Measurements from ENCODE around the gene RNH1. TPM values are rescaled to one million over a fixed set of nuclear protein-coding genes. Genes with fewer than 3 reads are reported as not detected.

The RNH1 gene
- total RNA-seq, 1 experiment from 2014 or later = 345 TPM

- Histone ChIP-seq H3K4me3 (ENCODE audit: low read depth in 2 of 2, low read length in 2 of 2) (no peak overlapping the region), H3K27ac (ENCODE audit: low read length) (no peak overlapping the region), H3K9me3 (ENCODE audit: control insufficient read depth, insufficient read depth, low read depth, low read length) (no peaks in the 10 kb centered on the region), H3K4me1 (ENCODE audit: control insufficient read depth, insufficient read depth, low read length) (peaks cover 18% of the 10 kb centered on the region), H3K27me3 (ENCODE audit: control insufficient read depth, insufficient read depth, low read length) (no peaks in the 10 kb centered on the region), H3K36me3 (ENCODE audit: control insufficient read depth, insufficient read depth, low read length) (no peaks in the 10 kb centered on the region)
- ChIA-PET CTCF (interaction anchor here (0.6 to 0.9 kb wide), 2 partner anchors 20 to 31 kb away, joined by 3 to 5 read pairs; no protein-coding TSS in a partner anchor), POLR2A (no interaction called here)
- DNase-seq (ENCODE audit: low read depth, low spot score) (no peak), ATAC-seq (no peak)
- TF ChIP-seq CTCF (IDR thresholded peaks at IDR 0.05) = no peak
- TF ChIP-seq SIN3A (IDR thresholded peaks at IDR 0.05; ENCODE audit: borderline replicate concordance, insufficient read depth, low read depth, low read length) = no peak
- TF ChIP-seq POLR2AphosphoS5 (IDR thresholded peaks at IDR 0.05; ENCODE audit: low read depth, low read length) = no peak
- no peak for TF ChIP-seq TCF7L2 (IDR thresholded peaks at IDR 0.05; ENCODE audit: low read depth, low read length)
- TF ChIP-seq, protein P1, sequence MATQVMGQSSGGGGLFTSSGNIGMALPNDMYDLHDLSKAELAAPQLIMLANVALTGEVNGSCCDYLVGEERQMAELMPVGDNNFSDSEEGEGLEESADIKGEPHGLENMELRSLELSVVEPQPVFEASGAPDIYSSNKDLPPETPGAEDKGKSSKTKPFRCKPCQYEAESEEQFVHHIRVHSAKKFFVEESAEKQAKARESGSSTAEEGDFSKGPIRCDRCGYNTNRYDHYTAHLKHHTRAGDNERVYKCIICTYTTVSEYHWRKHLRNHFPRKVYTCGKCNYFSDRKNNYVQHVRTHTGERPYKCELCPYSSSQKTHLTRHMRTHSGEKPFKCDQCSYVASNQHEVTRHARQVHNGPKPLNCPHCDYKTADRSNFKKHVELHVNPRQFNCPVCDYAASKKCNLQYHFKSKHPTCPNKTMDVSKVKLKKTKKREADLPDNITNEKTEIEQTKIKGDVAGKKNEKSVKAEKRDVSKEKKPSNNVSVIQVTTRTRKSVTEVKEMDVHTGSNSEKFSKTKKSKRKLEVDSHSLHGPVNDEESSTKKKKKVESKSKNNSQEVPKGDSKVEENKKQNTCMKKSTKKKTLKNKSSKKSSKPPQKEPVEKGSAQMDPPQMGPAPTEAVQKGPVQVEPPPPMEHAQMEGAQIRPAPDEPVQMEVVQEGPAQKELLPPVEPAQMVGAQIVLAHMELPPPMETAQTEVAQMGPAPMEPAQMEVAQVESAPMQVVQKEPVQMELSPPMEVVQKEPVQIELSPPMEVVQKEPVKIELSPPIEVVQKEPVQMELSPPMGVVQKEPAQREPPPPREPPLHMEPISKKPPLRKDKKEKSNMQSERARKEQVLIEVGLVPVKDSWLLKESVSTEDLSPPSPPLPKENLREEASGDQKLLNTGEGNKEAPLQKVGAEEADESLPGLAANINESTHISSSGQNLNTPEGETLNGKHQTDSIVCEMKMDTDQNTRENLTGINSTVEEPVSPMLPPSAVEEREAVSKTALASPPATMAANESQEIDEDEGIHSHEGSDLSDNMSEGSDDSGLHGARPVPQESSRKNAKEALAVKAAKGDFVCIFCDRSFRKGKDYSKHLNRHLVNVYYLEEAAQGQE (IDR thresholded peaks at IDR 0.05; ENCODE audit: insufficient read depth in 1 of 2, low read depth in 2 of 2, low read length in 1 of 2) = no peak
- in situ Hi-C loops (cut with HindIII; ENCODE audit: low pct_unique_long_range_greater_than_20kb, low sequenced_read_pairs) (no loop called here), intact Hi-C loops (cut with micrococcal nuclease; ENCODE audit: unreplicated experiment) (no loop called here)
- BruUV-seq (replicated peaks) = no TSS peak
These were observed 33.6 kb downstream of the RNH1 start for GRCh38 chr11:473415-473814.

DNA sequence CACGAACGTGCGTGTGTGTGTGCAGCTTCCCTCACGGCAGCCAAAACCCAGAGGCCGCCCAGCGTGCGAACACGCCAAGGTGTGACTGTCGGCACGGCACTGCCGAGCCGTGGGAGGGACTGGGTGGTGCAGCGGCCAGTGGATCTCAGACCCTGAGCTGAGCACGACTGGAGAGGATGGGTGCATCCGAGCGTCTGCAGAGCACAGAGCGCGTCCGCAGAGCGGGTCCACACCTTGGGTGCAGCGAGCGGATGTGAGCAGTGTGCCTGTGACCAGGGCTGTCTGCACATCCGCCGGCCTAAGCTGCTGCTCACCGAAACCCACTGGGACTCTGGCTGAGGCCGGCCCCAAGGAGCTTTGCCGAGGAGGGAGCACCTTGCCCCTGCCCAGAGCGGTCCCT lies 34.2 kb downstream of the RNH1 start:
- TF ChIP-seq TCF7L2 (IDR thresholded peaks at IDR 0.05; ENCODE audit: low read depth, low read length) (no peak), SIN3A (IDR thresholded peaks at IDR 0.05; ENCODE audit: borderline replicate concordance, insufficient read depth, low read depth, low read length) (no peak), POLR2AphosphoS5 (IDR thresholded peaks at IDR 0.05; ENCODE audit: low read depth, low read length) (no peak), CTCF (IDR thresholded peaks at IDR 0.05) (no peak)
- TF ChIP-seq, protein P1 (IDR thresholded peaks at IDR 0.05; ENCODE audit: insufficient read depth in 1 of 2, low read depth in 2 of 2, low read length in 1 of 2) = no peak
- Histone ChIP-seq H3K36me3 (ENCODE audit: control insufficient read depth, insufficient read depth, low read length) (no peaks in the 10 kb centered on the region), H3K27me3 (ENCODE audit: control insufficient read depth, insufficient read depth, low read length) (no peaks in the 10 kb centered on the region), H3K4me3 (ENCODE audit: low read depth in 2 of 2, low read length in 2 of 2) (no peak overlapping the region), H3K4me1 (ENCODE audit: control insufficient read depth, insufficient read depth, low read length) (peaks cover 24% of the 10 kb centered on the region), H3K27ac (ENCODE audit: low read length) (no peak overlapping the region), H3K9me3 (ENCODE audit: control insufficient read depth, insufficient read depth, low read depth, low read length) (no peaks in the 10 kb centered on the region)
- no TSS peak for BruUV-seq (replicated peaks)
- no peak for DNase-seq (ENCODE audit: low read depth, low spot score)
- in situ Hi-C loops (cut with HindIII; ENCODE audit: low pct_unique_long_range_greater_than_20kb, low sequenced_read_pairs) = no loop called here
- intact Hi-C loops (cut with micrococcal nuclease; ENCODE audit: unreplicated experiment) = no loop called here
- ChIA-PET CTCF (interaction anchor here (0.6 to 0.9 kb wide), 2 partner anchors 20 to 32 kb away, joined by 3 to 5 read pairs; no protein-coding TSS in a partner anchor), POLR2A (interaction anchor here (0.5 kb wide), 1 partner anchor 265 kb away, joined by 3 read pairs; the partner anchor contains the start of genes BET1L and RIC8A)
- ATAC-seq = no peak

Data from Panc1 (cell line).